GM06990 (cell line): Measurements from ENCODE around the gene TRPM8.
"Not testable (repeated sequence)": the region's sequence is repeated elsewhere in the genome, so short reads cannot be mapped to it uniquely, and the experiment has no call there.

Experiments used
- DNase-seq: peaks from one replicate; pipeline ENCODE4 v3.0.0-alpha.2; 2011; ENCODE audit not compliant: insufficient read length; ENCODE audit errors: extremely low read depth
- H3K27me3 ChIP-seq: replicated peaks from 2 replicates; pipeline ENCODE4 v1.6.0; 2011; ENCODE audit warnings: low read length; ENCODE audit not compliant: control insufficient read depth, insufficient read depth
- H3K36me3 ChIP-seq: 2 replicates; pipeline ENCODE4 v1.5.1; 2011; ENCODE audit warnings: low read length; ENCODE audit not compliant: control insufficient read depth, insufficient read depth
- H3K4me3 ChIP-seq: replicated peaks from 2 replicates; pipeline ENCODE4 v1.5.1; 2011; ENCODE audit warnings: low read depth, mild to moderate bottlenecking, control low read depth, low read length
- TF ChIP-seq, protein P1 (sequence below): IDR thresholded peaks from 2 replicates; pipeline ENCODE4 v1.5.1; 2011; ENCODE audit warnings: low read length, control low read depth, mild to moderate bottlenecking, inconsistent platforms; ENCODE audit not compliant: insufficient read depth, poor library complexity, severe bottlenecking

TRPM8 gene

GRCh38 chr2:233968556-233968955 lies 51.4 kb downstream of the TRPM8 start:
- no peaks in the 10 kb centered on the region for H3K36me3 ChIP-seq
- no peak for DNase-seq
- TF ChIP-seq, protein P1, sequence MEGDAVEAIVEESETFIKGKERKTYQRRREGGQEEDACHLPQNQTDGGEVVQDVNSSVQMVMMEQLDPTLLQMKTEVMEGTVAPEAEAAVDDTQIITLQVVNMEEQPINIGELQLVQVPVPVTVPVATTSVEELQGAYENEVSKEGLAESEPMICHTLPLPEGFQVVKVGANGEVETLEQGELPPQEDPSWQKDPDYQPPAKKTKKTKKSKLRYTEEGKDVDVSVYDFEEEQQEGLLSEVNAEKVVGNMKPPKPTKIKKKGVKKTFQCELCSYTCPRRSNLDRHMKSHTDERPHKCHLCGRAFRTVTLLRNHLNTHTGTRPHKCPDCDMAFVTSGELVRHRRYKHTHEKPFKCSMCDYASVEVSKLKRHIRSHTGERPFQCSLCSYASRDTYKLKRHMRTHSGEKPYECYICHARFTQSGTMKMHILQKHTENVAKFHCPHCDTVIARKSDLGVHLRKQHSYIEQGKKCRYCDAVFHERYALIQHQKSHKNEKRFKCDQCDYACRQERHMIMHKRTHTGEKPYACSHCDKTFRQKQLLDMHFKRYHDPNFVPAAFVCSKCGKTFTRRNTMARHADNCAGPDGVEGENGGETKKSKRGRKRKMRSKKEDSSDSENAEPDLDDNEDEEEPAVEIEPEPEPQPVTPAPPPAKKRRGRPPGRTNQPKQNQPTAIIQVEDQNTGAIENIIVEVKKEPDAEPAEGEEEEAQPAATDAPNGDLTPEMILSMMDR: no peak

DNA sequence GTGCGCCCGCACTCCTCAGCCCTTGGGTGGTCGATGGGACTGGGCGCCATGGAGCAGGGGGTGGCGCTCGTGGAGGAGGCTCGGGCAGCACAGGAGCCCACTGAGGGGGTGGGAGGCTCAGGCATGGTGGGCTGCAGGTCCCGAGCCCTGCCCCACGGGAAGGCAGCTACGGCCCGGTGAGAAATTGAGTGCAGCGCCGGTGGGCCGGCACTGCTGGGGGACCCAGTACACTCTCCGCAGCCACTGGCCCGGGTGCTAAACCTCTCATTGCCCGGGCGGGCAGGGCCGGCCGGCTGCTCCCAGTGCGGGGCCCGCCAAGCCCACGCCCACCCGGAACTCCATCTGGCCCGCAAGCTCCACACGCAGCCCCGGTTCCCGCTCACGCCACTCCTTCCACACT lies 55.3 kb downstream of the TRPM8 start:
- DNase-seq, H3K4me3 ChIP-seq, H3K27me3 ChIP-seq, H3K36me3 ChIP-seq: not testable (repeated sequence)

More at GRCh38 chr2:233968556-233968955, 51.4 kb downstream of the TRPM8 start:
- H3K4me3 ChIP-seq: no peak overlapping the region
- H3K27me3 ChIP-seq: no peaks in the 10 kb centered on the region; the same call in 1 of the 2 replicates

GRCh38 chr2:233972941-233973575 lies 55.9 kb downstream of the TRPM8 start:
- H3K4me3 ChIP-seq: no peak overlapping the region
- H3K27me3 ChIP-seq: no peaks in the 10 kb centered on the region; the same call in 1 of the 2 replicates
- no peak for DNase-seq
- no peaks in the 10 kb centered on the region for H3K36me3 ChIP-seq
- TF ChIP-seq, protein P1: no peak

DNA sequence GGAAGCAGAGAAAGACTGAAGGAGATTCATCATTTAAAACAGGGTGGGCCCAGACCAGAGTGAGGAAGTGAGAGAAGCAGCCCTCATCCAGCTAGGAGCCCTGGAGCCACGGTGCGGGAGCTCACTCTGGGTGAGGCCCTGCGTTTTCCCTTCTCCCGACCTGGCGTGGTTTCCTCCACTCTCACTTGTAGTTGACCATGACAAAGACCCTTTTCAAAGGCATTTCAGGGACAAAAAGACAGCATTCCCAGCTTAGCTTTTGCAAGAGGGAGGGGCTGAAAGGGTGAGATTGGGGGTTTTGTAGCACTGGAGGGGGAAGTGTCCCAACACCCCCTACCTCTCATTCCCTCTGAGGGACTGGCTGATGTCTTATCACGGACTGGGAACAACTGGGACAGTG lies 56.6 kb downstream of the TRPM8 start:
- H3K27me3 ChIP-seq: no peaks in the 10 kb centered on the region
- DNase-seq: no peak
- H3K36me3 ChIP-seq: no peaks in the 10 kb centered on the region
- no peak overlapping the region for H3K4me3 ChIP-seq
- TF ChIP-seq, protein P1: no peak

DNA sequence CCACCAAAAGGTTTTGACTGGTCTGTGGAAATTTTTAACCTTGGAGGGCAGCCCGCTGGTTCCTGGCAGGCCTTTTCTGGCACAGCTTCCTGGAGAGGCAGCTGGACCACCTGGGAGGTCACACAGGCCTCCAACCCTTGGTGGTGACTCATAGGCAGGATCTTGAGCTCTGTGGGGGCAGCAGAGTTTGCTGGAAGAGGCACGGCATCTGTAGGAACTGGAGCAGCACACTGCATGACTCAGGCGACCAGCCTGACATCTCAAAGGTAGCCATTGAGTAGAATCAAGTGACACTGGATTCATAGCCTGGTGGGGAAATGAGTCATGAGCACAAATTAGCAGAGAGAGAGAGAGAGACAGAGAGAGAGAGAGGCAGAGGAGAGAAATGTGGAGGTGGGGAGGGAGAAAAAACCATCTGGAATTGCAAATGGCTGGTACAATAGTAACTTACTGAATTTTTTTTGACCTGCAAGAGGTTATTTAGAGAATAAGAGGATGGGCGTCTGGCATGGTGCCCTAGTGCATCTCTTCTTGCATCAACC lies 57.4 kb downstream of the TRPM8 start:
- TF ChIP-seq, protein P1: no peak
- no peak for DNase-seq
- H3K27me3 ChIP-seq: no peaks in the 10 kb centered on the region; the same call in 1 of the 2 replicates
- no peak overlapping the region for H3K4me3 ChIP-seq
- H3K36me3 ChIP-seq: no peaks in the 10 kb centered on the region

- no peak for DNase-seq
- no peaks in the 10 kb centered on the region; the same call in 1 of the 2 replicates for H3K27me3 ChIP-seq
- TF ChIP-seq, protein P1: no peak
- no peak overlapping the region for H3K4me3 ChIP-seq
- H3K36me3 ChIP-seq: no peaks in the 10 kb centered on the region
Measured at GRCh38 chr2:233976087-233976486, 58.9 kb downstream of the TRPM8 start.
